ENCODE data around the gene PARD3. TPM values are rescaled to one million over a fixed set of nuclear protein-coding genes. Genes with fewer than 3 reads are reported as not detected.

The PARD3 gene
- total RNA-seq, 1 experiment from 2014 or later = 46.3 TPM

- Histone ChIP-seq H4K20me1 (ENCODE audit: insufficient read depth) (no peaks in the 10 kb centered on the region), H3K36me3 (ENCODE audit: control insufficient read depth in 1 of 2, insufficient read depth in 2 of 2, low read length in 2 of 2) (no peaks in the 10 kb centered on the region), H3K9ac (ENCODE audit: low read length) (peak overlapping the region; percentile 81), H3K9me3 (ENCODE audit: control insufficient read depth in 1 of 2, insufficient read depth in 1 of 2, low read depth in 1 of 2, low read length in 2 of 2) (no peaks in the 10 kb centered on the region), H3K27me3 (ENCODE audit: insufficient read depth, low read length) (no peaks in the 10 kb centered on the region), H3K4me1 (ENCODE audit: control insufficient read depth in 1 of 2, insufficient read depth in 2 of 2, low read length in 2 of 2) (peaks cover 15 to 25% of the 10 kb centered on the region in 2 experiments), H3K4me2 (ENCODE audit: low read length) (peak overlapping the region; percentile 81), H3K79me2 (ENCODE audit: insufficient read depth, low read length) (peaks cover 45% of the 10 kb centered on the region), H3K9me2 (ENCODE audit: insufficient read depth) (no peaks in the 10 kb centered on the region), H2AFZ (ENCODE audit: low read depth, low read length, poor library complexity, severe bottlenecking) (no peak overlapping the region), H3K4me3 (replicated peaks in 1 of 2; ENCODE audit: low read depth in 1 of 2, low read length in 2 of 2) (peak overlapping the region; percentile 77 to 86), H3K27ac (ENCODE audit: low read depth, low read length) (peak overlapping the region; percentile 94; the same call in 1 of the 2 replicates)
- ChIA-PET POLR2A (no interaction called here), RAD21 (ENCODE audit: low non-redundant PET in 1 of 2, low total read pairs in 2 of 2, uncharacterized antibody in 2 of 2, unreplicated experiment in 2 of 2) (no interaction called here), CTCF (no interaction called here)
- BruUV-seq (replicated peaks) = no TSS peak
- no peak for TF ChIP-seq EZH2phosphoT487 (IDR thresholded peaks at IDR 0.05; ENCODE audit: borderline replicate concordance)
- no peak for TF ChIP-seq CTCF (IDR thresholded peaks at IDR 0.05 in 2 of 3, conservative IDR thresholded peaks at IDR 0.05 in 1 of 3; ENCODE audit: borderline replicate concordance in 1 of 3, insufficient read depth in 1 of 3, low read depth in 2 of 3, low read length in 2 of 3)
- TF ChIP-seq TCF7L2 (IDR thresholded peaks at IDR 0.05; ENCODE audit: borderline replicate concordance, extremely low read depth, insufficient read depth, insufficient read length) = peak; percentile 70
- DNase-seq (ENCODE audit: low read depth, low spot score) (no peak), ATAC-seq (peak; percentile 35)
- intact Hi-C loops (cut with micrococcal nuclease) = no loop called here
These were observed 247 bp downstream of the PARD3 start for GRCh38 chr10:34814913-34815184.

DNA sequence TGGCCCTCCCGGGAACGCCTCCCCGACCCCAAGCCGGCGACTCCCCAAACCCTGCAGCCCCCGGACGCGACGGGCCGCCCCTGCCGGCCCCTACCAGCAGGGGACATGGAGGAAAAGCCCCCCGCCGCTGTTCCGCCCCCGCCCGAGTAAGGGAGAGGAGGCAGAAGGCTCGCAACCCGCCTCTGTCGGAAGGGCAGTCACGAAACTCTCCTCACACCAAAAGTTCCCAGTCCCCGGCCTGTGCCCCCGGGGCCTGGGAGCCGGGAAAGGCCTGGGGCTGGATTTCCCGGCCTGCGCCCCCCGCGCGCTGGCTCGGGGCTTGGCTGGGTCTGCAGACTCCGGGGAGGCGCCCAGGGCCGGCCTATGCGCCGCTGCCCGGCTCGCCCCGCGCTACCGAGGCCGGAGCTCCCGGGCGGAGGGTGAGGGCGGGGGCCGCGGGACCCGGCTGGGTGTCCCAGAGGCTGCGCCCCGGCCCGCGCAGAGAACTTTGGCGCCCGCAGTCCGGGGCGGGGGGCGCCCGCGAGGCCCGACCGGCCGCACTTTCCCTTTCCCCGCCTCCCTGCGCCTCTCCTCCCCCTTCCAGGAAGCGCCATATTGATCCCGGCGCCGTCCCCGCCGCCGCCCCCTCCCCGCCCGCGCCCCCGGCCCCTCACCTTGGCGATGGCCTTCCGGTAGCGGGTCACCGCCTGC is 728 bp downstream of the PARD3 start:
- intact Hi-C loops (cut with micrococcal nuclease) = no loop called here
- no TSS peak for BruUV-seq (replicated peaks)
- CTCF ChIA-PET = no interaction called here
- Histone ChIP-seq H2AFZ (ENCODE audit: low read depth, low read length, poor library complexity, severe bottlenecking) (no peak overlapping the region), H3K4me3 (replicated peaks in 1 of 2; ENCODE audit: low read depth in 1 of 2, low read length in 2 of 2) (peak overlapping the region; percentile 77 to 86), H3K9ac (ENCODE audit: low read length) (peak overlapping the region; percentile 81), H3K36me3 (ENCODE audit: control insufficient read depth in 1 of 2, insufficient read depth in 2 of 2, low read length in 2 of 2) (no peaks in the 10 kb centered on the region), H3K9me2 (ENCODE audit: insufficient read depth) (no peaks in the 10 kb centered on the region), H4K20me1 (ENCODE audit: insufficient read depth) (no peaks in the 10 kb centered on the region), H3K27me3 (ENCODE audit: insufficient read depth, low read length) (no peaks in the 10 kb centered on the region), H3K4me1 (ENCODE audit: control insufficient read depth in 1 of 2, insufficient read depth in 2 of 2, low read length in 2 of 2) (peaks cover 17 to 25% of the 10 kb centered on the region in 2 experiments), H3K4me2 (ENCODE audit: low read length) (peak overlapping the region; percentile 81), H3K27ac (ENCODE audit: low read depth, low read length) (peak overlapping the region; percentile 94), H3K9me3 (ENCODE audit: control insufficient read depth in 1 of 2, insufficient read depth in 1 of 2, low read depth in 1 of 2, low read length in 2 of 2) (no peaks in the 10 kb centered on the region), H3K79me2 (ENCODE audit: insufficient read depth, low read length) (peaks cover 50% of the 10 kb centered on the region)
- RAD21 ChIA-PET (ENCODE audit: low non-redundant PET in 1 of 2, low total read pairs in 2 of 2, uncharacterized antibody in 2 of 2, unreplicated experiment in 2 of 2) = no interaction called here
- POLR2A ChIA-PET = no interaction called here
- peak; percentile 59 for ATAC-seq
- peak; percentile 96 for TF ChIP-seq ZFX (IDR thresholded peaks at IDR 0.05)
- no peak for TF ChIP-seq ZNF274 (IDR thresholded peaks at IDR 0.05; ENCODE audit: low read depth, low read length)
- TF ChIP-seq REST (IDR thresholded peaks at IDR 0.05; ENCODE audit: low read depth) = no peak
- DNase-seq (ENCODE audit: low read depth, low spot score) = no peak

Data from HCT116 (cell line).